GM04503 (cell line): ENCODE data around the gene FICD.

Source experiments
- DNase-seq: peaks from one replicate; pipeline ENCODE4 v3.0.0-alpha.2; 2012; ENCODE audit warnings: low read depth

Gene FICD

DNA sequence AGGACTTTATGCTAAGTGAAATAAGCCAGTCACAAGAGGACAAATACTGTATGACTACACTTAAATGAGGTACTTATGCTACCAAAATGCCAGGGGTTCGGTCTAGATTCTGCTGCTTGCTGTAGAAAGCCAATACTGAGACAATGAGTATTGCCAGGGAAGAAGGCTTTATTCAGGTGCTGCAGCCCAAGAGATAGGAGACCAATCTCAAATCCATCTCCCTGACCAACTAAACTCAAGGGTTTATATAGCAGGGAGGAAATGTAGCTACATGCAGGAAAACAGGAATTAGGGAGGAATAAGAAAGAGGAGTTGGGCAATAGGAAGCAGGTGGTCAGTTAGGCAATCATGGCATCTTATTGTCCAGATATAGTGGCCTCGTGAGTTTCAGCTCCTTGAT, 12.2 kb upstream of the FICD start:
- DNase-seq = no peak

- no peak for DNase-seq
Measured at GRCh38 chr12:108505129-108505528, 9.9 kb upstream of the FICD start.

DNA sequence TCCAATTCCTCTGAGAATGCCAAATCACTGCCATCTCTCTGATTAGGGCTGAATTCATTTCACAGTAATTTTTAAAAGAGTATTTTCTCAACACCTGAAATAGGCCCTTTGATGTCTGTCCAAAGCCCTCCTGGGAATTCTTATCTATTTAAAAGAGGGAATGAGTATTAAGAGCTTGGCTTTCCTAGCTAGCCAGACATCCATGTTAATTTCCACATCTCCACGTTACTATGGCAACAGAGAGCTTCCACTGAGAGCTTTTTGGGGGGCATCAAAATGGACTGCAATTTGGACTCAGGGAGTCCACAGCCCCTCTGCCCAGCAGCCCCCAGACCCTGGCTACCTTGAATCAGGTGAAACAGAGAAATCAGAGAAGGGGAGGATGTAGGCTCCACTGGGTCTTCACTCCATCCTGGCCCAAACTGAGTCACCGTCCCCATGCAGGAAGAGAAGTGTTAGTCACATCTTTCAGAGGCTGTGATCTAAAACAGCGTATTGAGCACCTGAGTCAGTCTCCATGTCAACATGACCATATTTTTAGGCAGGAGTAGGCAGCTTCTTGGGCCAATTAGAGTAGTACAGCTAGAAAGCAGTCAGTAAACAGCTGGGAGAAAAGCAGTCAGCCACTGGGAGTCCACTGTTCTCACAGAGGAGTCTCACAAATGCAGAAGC, 7.0 kb upstream of the FICD start:
- no peak for DNase-seq

GRCh38 chr12:108509806-108510205, 5.3 kb upstream of the FICD start:
- DNase-seq = no peak

DNA sequence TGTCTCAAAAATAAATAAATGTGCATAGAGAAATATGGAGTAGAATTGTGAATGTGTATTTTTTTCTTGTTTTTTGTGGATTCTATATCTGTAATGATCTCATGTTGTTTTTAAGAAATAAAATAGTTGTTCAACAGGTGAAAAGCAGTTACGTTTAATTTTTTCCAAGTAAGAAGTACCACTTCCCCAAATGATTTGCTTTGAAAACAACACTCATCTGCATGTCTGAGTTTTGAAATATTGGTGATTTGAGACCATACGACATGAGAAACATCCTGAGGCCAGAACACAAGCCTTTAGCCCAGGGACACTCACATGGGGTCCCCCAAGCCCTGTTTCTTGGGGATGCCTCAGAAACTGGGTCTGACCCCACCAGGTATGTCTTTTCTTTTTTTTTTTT, 4.2 kb upstream of the FICD start:
- no peak for DNase-seq

DNA sequence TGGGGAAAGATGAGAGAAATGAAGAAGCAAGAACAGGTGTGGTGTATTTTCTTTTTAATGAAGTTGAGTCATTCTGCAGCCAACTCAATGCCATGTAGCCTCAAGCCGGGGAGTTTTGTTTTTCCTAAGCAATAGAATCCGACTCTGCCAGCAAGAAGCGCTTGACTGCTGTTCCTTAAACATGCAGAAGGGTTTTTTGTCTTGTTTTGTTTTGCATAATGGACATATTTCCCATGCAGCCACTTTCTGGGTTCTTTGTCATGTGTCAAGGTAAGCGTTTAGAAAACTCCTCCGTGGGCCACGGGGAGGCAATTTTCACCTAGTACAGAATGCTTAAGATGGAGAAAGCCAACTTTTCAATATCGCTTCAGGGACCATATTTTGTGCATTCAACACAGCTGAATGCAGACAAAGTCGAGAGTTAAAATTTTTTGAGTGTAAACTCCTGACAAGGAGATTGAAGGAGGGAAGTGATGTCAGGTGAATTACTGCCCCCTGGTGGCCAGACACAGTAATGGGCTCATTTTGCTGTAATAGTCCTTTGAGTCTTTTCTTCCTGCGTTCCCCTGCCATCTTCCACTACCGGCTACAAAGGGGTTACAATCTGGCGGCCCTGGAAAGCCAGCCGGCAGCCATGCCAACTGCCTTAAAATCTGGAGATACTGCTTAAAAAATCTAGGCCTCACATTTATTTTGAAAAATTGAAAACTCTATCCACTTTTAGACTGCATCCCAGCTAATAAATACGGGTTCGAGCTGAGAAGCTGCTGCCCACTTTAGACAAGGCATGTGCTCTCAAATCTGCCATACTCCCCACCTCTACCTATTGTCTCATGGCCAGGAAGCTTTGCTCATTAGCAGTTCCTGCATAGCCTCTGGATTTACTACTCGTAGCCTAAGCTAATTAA, 3.2 kb upstream of the FICD start:
- no peak for DNase-seq

GRCh38 chr12:108514468-108514972, 557 bp upstream of the FICD start:
- no peak for DNase-seq

GRCh38 chr12:108515916-108516315, 839 bp downstream of the FICD start:
- no peak for DNase-seq

DNA sequence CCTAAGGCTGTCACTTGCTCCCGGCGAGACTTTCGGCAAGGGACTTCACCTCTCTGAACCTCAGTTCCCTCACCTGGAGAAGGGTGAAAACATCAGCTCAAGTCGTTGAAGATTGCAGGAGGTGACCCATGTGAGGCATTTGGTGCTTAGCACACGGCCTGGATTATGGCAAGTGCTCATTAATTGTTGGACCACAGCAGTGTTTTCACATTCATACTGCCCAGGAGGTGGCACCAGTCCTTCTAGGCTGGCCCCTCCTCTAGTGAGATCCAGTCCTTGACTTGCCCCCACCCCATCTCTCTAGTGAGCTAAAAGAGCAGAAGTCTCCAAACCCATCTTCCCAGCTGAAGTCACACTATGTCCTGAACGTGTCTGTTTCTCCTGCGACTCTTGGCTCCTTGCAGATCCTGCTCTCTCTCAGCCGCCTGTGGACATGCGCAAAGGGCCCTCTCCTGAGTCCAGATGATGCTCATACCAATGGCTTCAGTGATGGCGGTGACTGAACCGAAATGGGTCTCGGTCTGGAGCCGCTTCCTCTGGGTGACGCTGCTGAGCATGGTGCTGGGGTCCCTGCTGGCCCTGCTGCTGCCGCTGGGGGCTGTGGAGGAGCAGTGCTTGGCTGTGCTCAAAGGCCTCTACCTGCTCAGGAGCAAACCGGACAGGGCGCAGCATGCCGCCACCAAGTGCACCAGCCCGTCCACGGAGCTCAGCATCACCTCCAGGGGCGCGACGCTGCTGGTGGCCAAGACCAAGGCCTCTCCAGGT, 1.6 kb downstream of the FICD start:
- DNase-seq = no peak

- DNase-seq = no peak
Measured at GRCh38 chr12:108517288-108518100, 2.4 kb downstream of the FICD start.

- DNase-seq = no peak
Measured at GRCh38 chr12:108518101-108518715, 3.1 kb downstream of the FICD start.

DNA sequence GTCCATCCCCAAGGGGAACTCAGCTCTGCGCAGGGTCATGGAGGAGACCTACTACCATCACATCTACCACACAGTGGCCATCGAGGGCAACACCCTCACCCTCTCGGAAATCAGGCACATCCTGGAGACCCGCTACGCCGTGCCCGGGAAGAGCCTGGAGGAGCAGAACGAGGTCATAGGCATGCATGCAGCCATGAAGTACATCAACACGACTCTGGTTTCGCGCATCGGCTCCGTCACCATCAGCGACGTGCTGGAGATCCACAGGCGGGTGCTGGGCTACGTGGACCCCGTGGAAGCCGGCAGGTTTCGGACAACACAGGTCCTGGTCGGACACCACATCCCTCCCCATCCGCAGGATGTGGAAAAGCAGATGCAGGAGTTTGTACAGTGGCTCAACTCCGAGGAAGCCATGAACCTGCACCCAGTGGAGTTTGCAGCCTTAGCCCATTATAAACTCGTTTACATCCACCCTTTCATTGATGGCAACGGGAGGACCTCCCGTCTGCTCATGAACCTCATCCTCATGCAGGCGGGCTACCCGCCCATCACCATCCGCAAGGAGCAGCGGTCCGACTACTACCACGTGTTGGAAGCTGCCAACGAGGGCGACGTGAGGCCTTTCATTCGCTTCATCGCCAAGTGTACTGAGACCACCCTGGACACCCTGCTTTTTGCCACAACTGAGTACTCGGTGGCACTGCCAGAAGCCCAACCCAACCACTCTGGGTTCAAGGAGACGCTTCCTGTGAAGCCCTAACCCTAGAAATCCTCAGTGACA, 3.8 kb downstream of the FICD start:
- no peak for DNase-seq

- DNase-seq = no peak
Measured at GRCh38 chr12:108519558-108519957, 4.5 kb downstream of the FICD start.

- no peak for DNase-seq
Measured at GRCh38 chr12:108523365-108523764, 8.3 kb downstream of the FICD start.

DNA sequence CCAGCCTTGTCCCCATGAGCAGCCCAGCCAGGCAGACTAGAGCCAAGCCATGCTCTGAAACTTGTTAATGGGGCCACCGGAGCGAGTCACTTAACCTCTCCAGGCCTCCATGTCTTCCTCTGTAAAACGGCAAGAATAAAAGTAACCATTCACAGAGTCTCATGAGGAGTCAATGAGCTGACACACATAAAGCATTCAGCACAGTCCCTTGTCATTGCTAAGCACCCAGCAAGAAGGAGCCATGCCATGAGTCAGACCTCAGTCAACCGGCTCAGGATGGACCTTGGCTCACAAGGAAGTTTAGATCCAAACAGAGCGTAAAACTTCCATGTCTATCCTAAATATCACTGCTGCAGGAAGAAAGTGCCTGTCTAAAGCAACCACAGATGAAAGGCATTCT, 10.6 kb downstream of the FICD start:
- no peak for DNase-seq

- DNase-seq = peak; percentile 50
Measured at GRCh38 chr12:108526482-108527165, 11.5 kb downstream of the FICD start.

DNA sequence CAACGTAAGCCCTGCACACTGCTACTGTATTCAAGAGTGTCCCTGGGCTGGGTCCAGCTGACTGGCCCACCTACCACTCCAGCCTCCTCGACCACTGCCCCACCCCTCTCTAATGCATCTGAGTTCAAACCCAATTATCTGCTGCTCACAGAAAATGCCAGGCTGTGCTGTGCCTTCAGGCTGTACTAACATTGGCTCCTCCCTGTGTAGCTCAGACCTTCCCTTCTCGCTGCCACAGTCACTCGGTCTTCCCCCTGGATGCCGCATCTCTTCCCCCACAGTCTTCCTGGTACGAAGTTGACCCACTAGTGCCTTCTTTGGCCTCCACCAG, 12.1 kb downstream of the FICD start:
- no peak for DNase-seq

GRCh38 chr12:108530161-108530560, 15.1 kb downstream of the FICD start:
- no peak for DNase-seq

- no peak for DNase-seq
Measured at GRCh38 chr12:108531929-108532848, 17.1 kb downstream of the FICD start.
